ENCODE measurements around the gene HCN4.

The HCN4 gene

GRCh38 chr15:73368301-73369136, at the start of gene HCN4:
Gene HCN4, minus strand, starts transcription at chr15:73368958. Its CDS starts 688 bp downstream, at chr15:73368270.
- no peak for DNase-seq (ENCODE audit: low read depth)

GRCh38 chr15:73414876-73415275, 46.1 kb upstream of the HCN4 start:
- DNase-seq (ENCODE audit: low read depth), result no peak

- DNase-seq (ENCODE audit: low read depth), result peak; percentile 20
Measured at GRCh38 chr15:73403171-73403570, 34.4 kb upstream of the HCN4 start.

- peak; percentile 3 for DNase-seq (ENCODE audit: low read depth)
Measured at GRCh38 chr15:73400222-73400621, 31.5 kb upstream of the HCN4 start.

GRCh38 chr15:73398861-73399260, 30.1 kb upstream of the HCN4 start:
- no peak for DNase-seq (ENCODE audit: low read depth)

GRCh38 chr15:73397461-73397860, 28.7 kb upstream of the HCN4 start:
- no peak for DNase-seq (ENCODE audit: low read depth)

- DNase-seq (ENCODE audit: low read depth), result no peak
Measured at GRCh38 chr15:73395671-73396070, 26.9 kb upstream of the HCN4 start.

GRCh38 chr15:73394782-73395181, 26.0 kb upstream of the HCN4 start:
- DNase-seq (ENCODE audit: low read depth), result no peak

GRCh38 chr15:73393336-73393735, 24.6 kb upstream of the HCN4 start:
- DNase-seq (ENCODE audit: low read depth), result no peak

GRCh38 chr15:73392025-73392424, 23.3 kb upstream of the HCN4 start:
- no peak for DNase-seq (ENCODE audit: low read depth)

GRCh38 chr15:73391128-73391872, 22.5 kb upstream of the HCN4 start:
- no peak for DNase-seq (ENCODE audit: low read depth)

GRCh38 chr15:73389971-73390544, 21.3 kb upstream of the HCN4 start:
- peak; percentile 16 for DNase-seq (ENCODE audit: low read depth)

- DNase-seq (ENCODE audit: low read depth), result no peak
Measured at GRCh38 chr15:73389539-73389938, 20.8 kb upstream of the HCN4 start.

- DNase-seq (ENCODE audit: low read depth), result peak; percentile 81
Measured at GRCh38 chr15:73388256-73388781, 19.6 kb upstream of the HCN4 start.

GRCh38 chr15:73387507-73388255, 18.9 kb upstream of the HCN4 start:
- DNase-seq (ENCODE audit: low read depth), result peak; percentile 50

- no peak for DNase-seq (ENCODE audit: low read depth)
Measured at GRCh38 chr15:73386886-73387506, 18.2 kb upstream of the HCN4 start.

- DNase-seq (ENCODE audit: low read depth), result no peak
Measured at GRCh38 chr15:73386238-73386637, 17.5 kb upstream of the HCN4 start.

- DNase-seq (ENCODE audit: low read depth), result no peak
Measured at GRCh38 chr15:73385205-73385604, 16.4 kb upstream of the HCN4 start.

GRCh38 chr15:73383310-73384189, 14.8 kb upstream of the HCN4 start:
- no peak for DNase-seq (ENCODE audit: low read depth)

- DNase-seq (ENCODE audit: low read depth), result no peak
Measured at GRCh38 chr15:73382115-73382514, 13.4 kb upstream of the HCN4 start.

All from ELR (cell line).